IPS-18c (cell line): Measurements from ENCODE around the gene RASSF4.

Source experiments
- H3K4me3 ChIP-seq: 2 replicates; pipeline ENCODE4 v1.7.0; 2013; ENCODE audit warnings: low read depth, mild to moderate bottlenecking, low read length, moderate library complexity; ENCODE audit not compliant: insufficient read depth
- H3K9me3 ChIP-seq: one replicate; pipeline ENCODE4 v1.6.1; 2013; ENCODE audit warnings: mild to moderate bottlenecking, low read length, moderate library complexity; ENCODE audit not compliant: control insufficient read depth, insufficient read depth

The RASSF4 gene

GRCh38 chr10:44959247-44960087 is at the start of gene RASSF4:
Gene RASSF4, plus strand, starts transcription at chr10:44959802. Its CDS starts 10,401 bp downstream, at chr10:44970203.
- H3K4me3 ChIP-seq, result peak within 1 kb of the TSS; percentile 91
- no peaks in the 10 kb centered on the region for H3K9me3 ChIP-seq

GRCh38 chr10:44909910-44910309 is 49.7 kb upstream of the RASSF4 start:
- peaks cover 4% of the 10 kb centered on the region for H3K9me3 ChIP-seq
- H3K4me3 ChIP-seq, result no peak overlapping the region

GRCh38 chr10:44910602-44911001 is 49.0 kb upstream of the RASSF4 start:
- H3K9me3 ChIP-seq, result peaks cover 4% of the 10 kb centered on the region
- H3K4me3 ChIP-seq, result no peak overlapping the region

GRCh38 chr10:44911081-44911540 is 48.5 kb upstream of the RASSF4 start, which contains the start of gene TMEM72:
Gene TMEM72, plus strand, starts transcription at chr10:44911337. Its CDS starts 176 bp downstream, at chr10:44911513.
- H3K4me3 ChIP-seq, result no peak within 1 kb of the TSS
- peaks cover under 1% of the 10 kb centered on the region for H3K9me3 ChIP-seq

GRCh38 chr10:44911951-44912350 is 47.7 kb upstream of the RASSF4 start:
- Histone ChIP-seq H3K9me3 (no peaks in the 10 kb centered on the region), H3K4me3 (no peak overlapping the region)

- H3K4me3 ChIP-seq, result no peak overlapping the region
- H3K9me3 ChIP-seq, result no peaks in the 10 kb centered on the region
Observed at GRCh38 chr10:44913350-44914081, 46.1 kb upstream of the RASSF4 start.

GRCh38 chr10:44914891-44915290 is 44.7 kb upstream of the RASSF4 start:
- no peak overlapping the region for H3K4me3 ChIP-seq
- no peaks in the 10 kb centered on the region for H3K9me3 ChIP-seq

- no peaks in the 10 kb centered on the region for H3K9me3 ChIP-seq
- no peak overlapping the region for H3K4me3 ChIP-seq
Observed at GRCh38 chr10:44916429-44916828, 43.2 kb upstream of the RASSF4 start.

GRCh38 chr10:44917848-44918247 is 41.8 kb upstream of the RASSF4 start:
- no peaks in the 10 kb centered on the region for H3K9me3 ChIP-seq
- H3K4me3 ChIP-seq, result no peak overlapping the region

- Histone ChIP-seq H3K9me3 (no peaks in the 10 kb centered on the region), H3K4me3 (no peak overlapping the region)
Observed at GRCh38 chr10:44920252-44920651, 39.4 kb upstream of the RASSF4 start.

GRCh38 chr10:44921061-44921460 is 38.5 kb upstream of the RASSF4 start:
- Histone ChIP-seq H3K9me3 (no peaks in the 10 kb centered on the region), H3K4me3 (no peak overlapping the region)

- H3K9me3 ChIP-seq, result no peaks in the 10 kb centered on the region
- H3K4me3 ChIP-seq, result no peak overlapping the region
Observed at GRCh38 chr10:44921506-44921905, 38.1 kb upstream of the RASSF4 start.

GRCh38 chr10:44922021-44922420 is 37.6 kb upstream of the RASSF4 start:
- no peaks in the 10 kb centered on the region for H3K9me3 ChIP-seq
- H3K4me3 ChIP-seq, result no peak overlapping the region

GRCh38 chr10:44922796-44923545 is 36.6 kb upstream of the RASSF4 start:
- H3K4me3 ChIP-seq, result no peak overlapping the region

GRCh38 chr10:44923611-44924010 is 36.0 kb upstream of the RASSF4 start:
- H3K9me3 ChIP-seq, result no peaks in the 10 kb centered on the region
- H3K4me3 ChIP-seq, result no peak overlapping the region

More at GRCh38 chr10:44922796-44923545, 36.6 kb upstream of the RASSF4 start:
- no peaks in the 10 kb centered on the region for H3K9me3 ChIP-seq

- H3K4me3 ChIP-seq, result no peak overlapping the region
Observed at GRCh38 chr10:44924261-44925040, 35.2 kb upstream of the RASSF4 start.

GRCh38 chr10:44925224-44925623 is 34.4 kb upstream of the RASSF4 start:
- no peaks in the 10 kb centered on the region for H3K9me3 ChIP-seq
- H3K4me3 ChIP-seq, result no peak overlapping the region

More at GRCh38 chr10:44924261-44925040, 35.2 kb upstream of the RASSF4 start:
- H3K9me3 ChIP-seq, result no peaks in the 10 kb centered on the region
